ENCODE data around the gene C21orf58.

GRCh38 chr21:46361935-46362334 lies 38.3 kb upstream of the C21orf58 start:
- TF ChIP-seq CTCF (IDR thresholded peaks at IDR 0.05; ENCODE audit: borderline replicate concordance, extremely low read depth, low read length, poor library complexity, severe bottlenecking) = no peak
- TF ChIP-seq EZH2 (IDR thresholded peaks at IDR 0.05; ENCODE audit: borderline replicate concordance, low read depth, low read length, severe bottlenecking) = no peak
